Rectal smooth muscle tissue (tissue), 1 donor: ENCODE results near the gene DTD2.

Experiments
- H3K27ac ChIP-seq: one replicate; pipeline ENCODE4 v1.7.0; 2013; ENCODE audit warnings: low read depth, low read length, inconsistent platforms
- H3K27me3 ChIP-seq: one replicate; pipeline ENCODE4 v1.7.0; 2013; ENCODE audit warnings: low read length; ENCODE audit not compliant: control insufficient read depth, insufficient read depth
- H3K36me3 ChIP-seq: one replicate; pipeline ENCODE4 v1.7.0; 2013; ENCODE audit warnings: low read length; ENCODE audit not compliant: control insufficient read depth, insufficient read depth
- H3K4me1 ChIP-seq: one replicate; pipeline ENCODE4 v1.7.0; 2013; ENCODE audit warnings: low read length; ENCODE audit not compliant: control insufficient read depth, insufficient read depth
- H3K4me3 ChIP-seq: one replicate; pipeline ENCODE4 v1.7.0; 2013; ENCODE audit warnings: low read length
- H3K9ac ChIP-seq: one replicate; pipeline ENCODE4 v1.7.0; 2013; ENCODE audit warnings: low read length

DTD2 gene

GRCh38 chr14:31456841-31457664, at the start of gene DTD2:
DTD2 (minus strand) TSS chr14:31457506; CDS start chr14:31457393, 113 bp downstream.
- H3K27me3 ChIP-seq = no peaks in the 10 kb centered on the region
- H3K9ac ChIP-seq = peak within 1 kb of the TSS; percentile 82
- H3K27ac ChIP-seq = peak within 1 kb of the TSS; percentile 84
- no peaks in the 10 kb centered on the region for H3K4me1 ChIP-seq
- no peaks in the 10 kb centered on the region for H3K36me3 ChIP-seq
- H3K4me3 ChIP-seq = peak within 1 kb of the TSS; percentile 78

GRCh38 chr14:31505411-31505810, 48.1 kb upstream of the DTD2 start:
- H3K36me3 ChIP-seq = no peaks in the 10 kb centered on the region
- H3K4me3 ChIP-seq = no peak overlapping the region
- no peaks in the 10 kb centered on the region for H3K27me3 ChIP-seq
- H3K4me1 ChIP-seq = no peaks in the 10 kb centered on the region
- H3K27ac ChIP-seq = no peak overlapping the region
- H3K9ac ChIP-seq = no peak overlapping the region

GRCh38 chr14:31501870-31502269, 44.6 kb upstream of the DTD2 start:
- Histone ChIP-seq H3K27me3 (no peaks in the 10 kb centered on the region), H3K4me1 (no peaks in the 10 kb centered on the region), H3K4me3 (no peak overlapping the region), H3K27ac (no peak overlapping the region), H3K9ac (no peak overlapping the region), H3K36me3 (no peaks in the 10 kb centered on the region)

- Histone ChIP-seq H3K4me3 (no peak overlapping the region), H3K36me3 (no peaks in the 10 kb centered on the region), H3K4me1 (no peaks in the 10 kb centered on the region), H3K27ac (no peak overlapping the region), H3K27me3 (no peaks in the 10 kb centered on the region), H3K9ac (no peak overlapping the region)
Observed at GRCh38 chr14:31492759-31493498, 35.6 kb upstream of the DTD2 start.

- Histone ChIP-seq H3K27ac (no peak overlapping the region), H3K9ac (no peak overlapping the region), H3K4me1 (no peaks in the 10 kb centered on the region), H3K4me3 (no peak overlapping the region), H3K36me3 (no peaks in the 10 kb centered on the region), H3K27me3 (no peaks in the 10 kb centered on the region)
Observed at GRCh38 chr14:31489691-31490090, 32.4 kb upstream of the DTD2 start.

- H3K9ac ChIP-seq = no peak within 1 kb of the TSS
- no peaks in the 10 kb centered on the region for H3K36me3 ChIP-seq
- no peaks in the 10 kb centered on the region for H3K27me3 ChIP-seq
- no peak within 1 kb of the TSS for H3K27ac ChIP-seq
- no peaks in the 10 kb centered on the region for H3K4me1 ChIP-seq
- no peak within 1 kb of the TSS for H3K4me3 ChIP-seq
Observed at GRCh38 chr14:31487886-31488285, 30.6 kb upstream of the DTD2 start, which contains the start of gene GPR33. GPR33 (minus strand) TSS chr14:31488039; CDS start chr14:31483965, 4,074 bp downstream.

- Histone ChIP-seq H3K4me1 (no peaks in the 10 kb centered on the region), H3K36me3 (no peaks in the 10 kb centered on the region), H3K27ac (no peak overlapping the region), H3K9ac (no peak overlapping the region), H3K4me3 (no peak overlapping the region), H3K27me3 (no peaks in the 10 kb centered on the region)
Observed at GRCh38 chr14:31486764-31487163, 29.5 kb upstream of the DTD2 start.

- Histone ChIP-seq H3K9ac (no peak overlapping the region), H3K27ac (no peak overlapping the region), H3K4me3 (no peak overlapping the region), H3K27me3 (no peaks in the 10 kb centered on the region), H3K36me3 (no peaks in the 10 kb centered on the region), H3K4me1 (no peaks in the 10 kb centered on the region)
Observed at GRCh38 chr14:31484754-31485153, 27.4 kb upstream of the DTD2 start.

- Histone ChIP-seq H3K27ac (no peak overlapping the region), H3K9ac (no peak overlapping the region), H3K27me3 (no peaks in the 10 kb centered on the region), H3K36me3 (no peaks in the 10 kb centered on the region), H3K4me1 (no peaks in the 10 kb centered on the region), H3K4me3 (no peak overlapping the region)
Observed at GRCh38 chr14:31480156-31480555, 22.9 kb upstream of the DTD2 start.

GRCh38 chr14:31479027-31479426, 21.7 kb upstream of the DTD2 start:
- Histone ChIP-seq H3K27me3 (no peaks in the 10 kb centered on the region), H3K27ac (no peak overlapping the region), H3K4me1 (no peaks in the 10 kb centered on the region), H3K9ac (no peak overlapping the region), H3K4me3 (no peak overlapping the region), H3K36me3 (no peaks in the 10 kb centered on the region)

GRCh38 chr14:31477248-31477647, 19.9 kb upstream of the DTD2 start:
- Histone ChIP-seq H3K36me3 (no peaks in the 10 kb centered on the region), H3K9ac (no peak overlapping the region), H3K4me3 (no peak overlapping the region), H3K27me3 (no peaks in the 10 kb centered on the region), H3K27ac (no peak overlapping the region), H3K4me1 (no peaks in the 10 kb centered on the region)

- H3K4me1 ChIP-seq = no peaks in the 10 kb centered on the region
- H3K27me3 ChIP-seq = no peaks in the 10 kb centered on the region
- no peaks in the 10 kb centered on the region for H3K36me3 ChIP-seq
- H3K27ac ChIP-seq = no peak overlapping the region
- H3K9ac ChIP-seq = no peak overlapping the region
- no peak overlapping the region for H3K4me3 ChIP-seq
Observed at GRCh38 chr14:31476131-31476866, 19.0 kb upstream of the DTD2 start.
